ENCODE data around the gene KIF12.

The KIF12 gene

DNA sequence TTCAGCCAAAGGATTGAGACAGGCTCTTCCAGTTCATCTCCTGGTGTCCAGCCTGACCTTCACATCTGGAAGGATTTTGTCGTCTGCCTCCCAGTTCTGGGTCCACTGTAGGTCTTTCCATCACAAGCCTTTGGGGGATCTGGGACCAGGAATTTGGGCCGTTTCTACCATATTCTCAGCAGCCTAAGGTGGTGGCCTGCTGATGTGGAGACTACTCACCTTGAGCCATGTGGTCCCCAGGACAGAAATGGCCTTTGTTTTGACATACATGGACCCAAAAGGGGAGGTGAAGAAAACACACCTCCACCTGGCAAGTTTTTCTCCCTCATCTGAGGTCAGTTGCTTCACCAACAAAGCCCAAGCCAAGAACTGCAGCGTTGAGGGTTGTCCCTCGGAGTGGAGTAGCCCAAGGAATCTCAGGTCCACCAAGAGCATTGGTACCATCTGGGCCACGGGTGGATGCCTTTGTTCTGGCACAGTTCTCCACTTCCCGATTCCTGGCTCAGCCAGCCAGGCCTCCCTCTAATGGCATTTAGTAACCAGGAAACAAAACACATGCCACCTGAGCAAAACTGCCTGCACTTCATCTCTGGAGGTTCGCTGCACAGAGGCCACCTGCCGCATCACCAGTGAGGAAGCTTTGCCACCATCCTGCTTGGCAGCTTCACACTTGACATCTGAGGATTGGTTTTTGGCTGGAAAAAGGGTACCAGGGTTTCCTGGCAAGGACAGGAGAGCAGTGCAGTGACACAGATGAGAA is 45.7 kb downstream of the KIF12 start:
- no peak for DNase-seq
- Histone ChIP-seq H3K27me3 (ENCODE audit: insufficient read depth, low read depth, severe bottlenecking) (no peaks in the 10 kb centered on the region), H3K36me3 (no peaks in the 10 kb centered on the region), H3K4me3 (ENCODE audit: low read depth, low read length) (no peak overlapping the region), H3K9me3 (ENCODE audit: severe bottlenecking) (no peaks in the 10 kb centered on the region), H3K27ac (no peak overlapping the region)
- TF ChIP-seq, protein P1, sequence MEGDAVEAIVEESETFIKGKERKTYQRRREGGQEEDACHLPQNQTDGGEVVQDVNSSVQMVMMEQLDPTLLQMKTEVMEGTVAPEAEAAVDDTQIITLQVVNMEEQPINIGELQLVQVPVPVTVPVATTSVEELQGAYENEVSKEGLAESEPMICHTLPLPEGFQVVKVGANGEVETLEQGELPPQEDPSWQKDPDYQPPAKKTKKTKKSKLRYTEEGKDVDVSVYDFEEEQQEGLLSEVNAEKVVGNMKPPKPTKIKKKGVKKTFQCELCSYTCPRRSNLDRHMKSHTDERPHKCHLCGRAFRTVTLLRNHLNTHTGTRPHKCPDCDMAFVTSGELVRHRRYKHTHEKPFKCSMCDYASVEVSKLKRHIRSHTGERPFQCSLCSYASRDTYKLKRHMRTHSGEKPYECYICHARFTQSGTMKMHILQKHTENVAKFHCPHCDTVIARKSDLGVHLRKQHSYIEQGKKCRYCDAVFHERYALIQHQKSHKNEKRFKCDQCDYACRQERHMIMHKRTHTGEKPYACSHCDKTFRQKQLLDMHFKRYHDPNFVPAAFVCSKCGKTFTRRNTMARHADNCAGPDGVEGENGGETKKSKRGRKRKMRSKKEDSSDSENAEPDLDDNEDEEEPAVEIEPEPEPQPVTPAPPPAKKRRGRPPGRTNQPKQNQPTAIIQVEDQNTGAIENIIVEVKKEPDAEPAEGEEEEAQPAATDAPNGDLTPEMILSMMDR (IDR thresholded peaks at IDR 0.05; ENCODE audit: low read depth, low read length), result no peak

DNA sequence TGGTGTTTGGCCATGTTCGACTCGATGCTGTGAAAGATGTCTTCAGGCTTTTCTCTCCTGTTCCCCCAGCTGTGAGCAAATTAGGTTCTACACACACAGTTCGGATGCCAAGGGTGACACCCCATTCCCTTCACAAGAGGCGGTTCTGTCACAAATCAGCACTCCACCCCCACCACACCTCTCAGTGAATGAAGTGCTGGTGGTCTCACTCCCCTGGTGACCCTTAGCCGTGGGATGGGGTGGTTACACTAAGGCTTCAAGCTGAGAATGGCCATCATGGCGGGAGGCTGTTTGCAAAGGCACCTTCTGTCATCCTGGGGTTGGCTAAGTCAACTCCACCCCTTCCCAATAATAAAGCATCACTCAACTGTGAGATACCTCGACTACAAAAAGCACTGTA is 47.4 kb downstream of the KIF12 start:
- no peaks in the 10 kb centered on the region for H3K9me3 ChIP-seq (ENCODE audit: severe bottlenecking)
- H3K27ac ChIP-seq, result no peak overlapping the region
- TF ChIP-seq, protein P1 (IDR thresholded peaks at IDR 0.05; ENCODE audit: low read depth, low read length), result no peak
- DNase-seq, result no peak
- no peak overlapping the region for H3K4me3 ChIP-seq (ENCODE audit: low read depth, low read length)
- H3K27me3 ChIP-seq (ENCODE audit: insufficient read depth, low read depth, severe bottlenecking), result no peaks in the 10 kb centered on the region
- H3K36me3 ChIP-seq, result no peaks in the 10 kb centered on the region

DNA sequence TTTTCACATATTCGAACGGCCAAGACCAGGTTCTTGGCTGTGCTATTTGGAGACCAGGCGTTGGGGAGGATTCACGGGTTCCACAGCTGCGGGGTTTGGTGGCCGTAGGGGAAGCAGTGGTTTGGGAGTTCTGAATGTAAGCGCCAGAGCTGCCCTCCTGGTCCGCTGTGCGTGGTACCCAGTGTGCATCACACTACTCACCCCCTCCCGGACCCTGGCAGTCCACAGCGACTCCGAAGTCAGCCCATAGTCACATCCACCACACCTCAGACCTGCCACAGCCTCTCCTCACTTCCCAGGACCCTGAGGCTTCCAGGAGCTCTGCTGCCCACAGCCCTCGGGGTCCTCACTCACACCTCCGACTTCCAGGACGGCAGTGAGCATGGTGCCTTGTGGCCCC is 47.8 kb downstream of the KIF12 start:
- Histone ChIP-seq H3K27me3 (ENCODE audit: insufficient read depth, low read depth, severe bottlenecking) (no peaks in the 10 kb centered on the region), H3K36me3 (no peaks in the 10 kb centered on the region), H3K27ac (no peak overlapping the region), H3K9me3 (ENCODE audit: severe bottlenecking) (no peaks in the 10 kb centered on the region), H3K4me3 (ENCODE audit: low read depth, low read length) (no peak overlapping the region)
- TF ChIP-seq, protein P1 (IDR thresholded peaks at IDR 0.05; ENCODE audit: low read depth, low read length), result no peak
- no peak for DNase-seq

DNA sequence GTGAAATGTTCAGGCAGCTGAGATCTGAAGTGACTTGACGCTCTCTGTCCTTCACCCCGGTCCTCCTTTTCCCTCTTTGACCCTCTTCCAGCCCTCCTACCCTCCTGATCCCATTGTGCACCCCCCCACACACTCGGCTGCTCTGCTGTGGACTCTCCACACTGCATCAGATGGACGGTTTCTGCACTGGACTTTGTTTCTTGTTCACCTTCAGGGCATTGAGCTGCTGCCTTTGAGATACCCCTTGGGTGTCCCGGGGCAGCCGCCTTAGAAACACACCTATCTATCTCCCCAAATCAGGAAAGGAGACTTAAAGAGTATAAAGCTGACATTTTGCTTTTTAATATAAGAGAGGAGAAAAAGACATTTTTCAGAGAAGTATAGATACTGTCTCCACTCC is 48.4 kb downstream of the KIF12 start:
- TF ChIP-seq, protein P1 (IDR thresholded peaks at IDR 0.05; ENCODE audit: low read depth, low read length), result no peak
- DNase-seq, result no peak
- H3K9me3 ChIP-seq (ENCODE audit: severe bottlenecking), result no peaks in the 10 kb centered on the region
- H3K27ac ChIP-seq, result no peak overlapping the region
- no peak overlapping the region for H3K4me3 ChIP-seq (ENCODE audit: low read depth, low read length)
- no peaks in the 10 kb centered on the region for H3K36me3 ChIP-seq
- no peaks in the 10 kb centered on the region for H3K27me3 ChIP-seq (ENCODE audit: insufficient read depth, low read depth, severe bottlenecking)

DNA sequence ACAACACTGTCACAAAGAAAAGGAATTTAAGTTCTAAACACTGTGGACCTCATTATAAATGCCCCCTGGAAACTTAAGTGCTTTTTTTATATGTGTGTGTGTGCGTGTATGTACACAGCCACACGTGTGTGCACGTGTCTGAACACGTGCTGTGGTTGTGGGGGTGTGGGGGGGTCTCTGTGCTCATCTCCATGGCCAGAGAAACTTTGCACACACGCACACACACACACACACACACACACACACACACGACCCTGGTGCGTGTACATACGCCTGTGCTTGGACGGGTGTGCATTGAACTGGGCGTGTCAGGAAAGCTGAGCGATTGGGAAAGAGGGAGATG is 48.9 kb downstream of the KIF12 start:
- no peak overlapping the region for H3K27ac ChIP-seq
- no peaks in the 10 kb centered on the region for H3K27me3 ChIP-seq (ENCODE audit: insufficient read depth, low read depth, severe bottlenecking)
- no peak overlapping the region for H3K4me3 ChIP-seq (ENCODE audit: low read depth, low read length)
- H3K36me3 ChIP-seq, result no peaks in the 10 kb centered on the region
- no peak for DNase-seq
- TF ChIP-seq, protein P1 (IDR thresholded peaks at IDR 0.05; ENCODE audit: low read depth, low read length), result no peak
- H3K9me3 ChIP-seq (ENCODE audit: severe bottlenecking), result no peaks in the 10 kb centered on the region
